OCI-M1 (cell line): ENCODE measurements around the gene CHRD.
A peak's percentile ranks its signal among the peaks of the same experiment; 100 is the strongest.

Experiments used
- DNase-seq: peaks from one replicate; lab custom pipeline; 2025; lab: John Stamatoyannopoulos, UW

Gene CHRD

DNA sequence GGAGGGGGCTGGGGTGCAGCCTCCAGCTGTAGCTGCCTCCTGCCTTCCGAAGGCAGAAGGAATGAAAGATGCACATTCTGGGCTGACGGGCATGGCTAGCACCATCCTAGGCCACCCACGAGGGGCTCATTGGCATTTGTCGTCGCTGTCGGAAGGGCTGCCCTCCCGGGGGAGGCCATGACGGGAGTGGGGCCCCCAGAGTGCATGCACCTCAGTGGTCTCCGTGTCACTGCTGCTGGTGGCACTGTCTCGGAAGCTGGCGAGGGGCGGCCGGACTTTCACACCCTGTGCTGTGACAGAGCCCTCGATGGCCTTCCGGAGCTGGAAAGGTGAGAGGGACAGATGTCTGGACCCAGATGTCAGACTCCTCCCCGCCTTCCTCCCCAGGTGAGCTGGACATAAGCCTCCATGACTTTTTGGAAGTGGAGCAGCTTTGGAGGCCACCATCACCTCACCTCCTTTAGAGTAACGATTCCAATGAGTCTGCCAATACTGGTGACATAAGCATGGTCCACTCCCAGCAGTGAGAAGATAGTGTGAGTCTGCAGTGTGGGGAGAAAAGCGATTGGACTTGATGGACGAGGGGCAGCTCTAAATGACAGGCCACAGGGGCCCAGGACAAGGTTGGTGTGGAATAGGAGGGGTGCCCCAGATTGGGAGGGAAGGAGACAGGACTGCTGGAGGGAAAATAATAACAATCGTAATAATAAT lies 33.2 kb upstream of the CHRD start:
- DNase-seq, result no peak

DNA sequence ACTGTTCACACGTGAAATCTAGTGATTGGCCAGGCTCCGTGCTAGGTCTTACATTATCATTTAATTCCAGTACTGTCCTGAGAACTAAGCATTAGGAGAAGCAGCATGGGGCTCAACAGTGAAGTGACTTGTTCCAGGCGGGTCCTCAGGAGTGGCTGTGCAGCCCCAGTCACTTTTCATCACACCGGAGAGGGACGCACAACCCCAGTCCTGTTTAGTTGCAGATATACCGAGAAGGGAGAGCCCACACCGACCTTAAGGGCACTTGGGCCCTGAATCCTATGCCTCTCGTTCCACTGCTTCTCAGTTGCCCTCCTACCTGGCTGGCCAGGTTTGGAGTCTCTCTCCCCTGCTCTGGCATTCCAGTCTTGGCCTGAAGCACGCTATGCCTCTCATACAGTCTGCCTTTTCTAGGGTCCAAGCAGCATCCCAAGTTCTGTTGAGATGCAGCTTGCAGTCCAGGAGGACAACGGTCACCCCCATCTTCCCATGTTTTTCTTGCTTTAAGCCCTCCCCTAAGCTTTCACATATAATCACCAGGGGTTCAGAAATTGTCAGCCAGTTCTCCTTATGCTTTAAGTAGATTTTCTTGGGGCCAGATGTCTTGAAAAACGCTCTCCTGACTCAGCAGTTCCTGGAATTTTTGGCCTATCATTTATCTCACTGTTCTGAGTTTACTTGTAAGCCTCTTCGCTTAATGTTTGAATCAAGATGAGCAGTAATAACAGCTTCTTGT lies 32.4 kb upstream of the CHRD start:
- peak; percentile 79 for DNase-seq

DNA sequence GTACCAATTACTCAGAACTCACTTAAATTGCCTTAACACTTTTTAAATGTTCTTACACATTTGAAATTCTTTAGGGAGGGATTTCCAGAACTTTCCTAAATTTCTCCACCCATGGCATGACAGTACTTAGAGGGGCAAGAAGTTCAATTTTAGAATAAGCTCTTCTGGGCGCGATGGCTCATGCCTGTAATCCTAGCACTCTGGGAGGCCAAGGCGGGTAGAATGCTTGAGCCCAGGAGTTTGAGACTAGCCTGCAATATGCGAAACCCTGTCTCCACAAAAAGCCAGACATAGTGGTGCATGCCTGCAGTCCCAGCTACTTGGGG lies 31.8 kb upstream of the CHRD start:
- DNase-seq, result no peak

DNA sequence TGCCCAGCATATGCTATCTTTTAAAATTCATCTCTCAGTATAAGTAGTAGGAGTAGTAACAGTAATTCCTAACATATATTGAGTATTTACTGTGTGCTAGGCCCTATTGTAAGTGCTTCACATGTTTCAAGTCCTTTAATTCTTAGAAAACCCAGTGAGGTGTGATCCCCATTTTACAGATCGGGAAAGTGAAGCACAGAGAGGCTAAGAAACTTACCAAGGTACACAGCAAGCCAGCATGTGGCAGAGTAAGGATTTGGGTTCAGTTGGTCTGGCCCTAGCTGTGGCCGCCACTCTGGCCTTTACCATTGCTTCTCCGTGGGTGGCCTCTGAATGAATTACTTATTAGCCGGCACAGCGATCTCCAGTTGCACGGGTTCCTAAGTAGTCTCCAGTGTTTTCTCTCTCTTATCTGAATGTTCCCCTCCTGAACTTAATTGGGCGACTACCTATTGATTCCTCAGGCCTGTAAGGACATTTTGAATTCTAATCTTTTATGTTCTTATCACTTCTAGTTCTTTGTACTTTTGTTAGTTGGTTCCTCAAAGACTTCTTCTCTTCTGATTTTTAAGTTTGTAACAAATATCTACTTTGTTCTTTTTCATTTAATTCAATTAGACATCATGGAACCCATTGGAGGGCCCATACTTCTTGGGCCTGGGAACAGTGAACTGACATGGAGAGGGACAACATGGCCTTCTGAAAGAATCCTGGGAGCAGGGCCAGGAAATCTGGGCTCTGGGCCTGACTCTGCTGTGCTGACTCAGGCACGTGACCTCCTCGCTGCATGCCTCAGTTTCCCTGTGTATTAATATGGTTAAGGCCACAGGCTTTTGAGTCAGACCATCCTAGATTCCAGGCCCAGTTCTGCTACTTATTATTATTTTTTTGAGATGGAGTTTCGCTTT lies 30.0 kb upstream of the CHRD start:
- no peak for DNase-seq

DNA sequence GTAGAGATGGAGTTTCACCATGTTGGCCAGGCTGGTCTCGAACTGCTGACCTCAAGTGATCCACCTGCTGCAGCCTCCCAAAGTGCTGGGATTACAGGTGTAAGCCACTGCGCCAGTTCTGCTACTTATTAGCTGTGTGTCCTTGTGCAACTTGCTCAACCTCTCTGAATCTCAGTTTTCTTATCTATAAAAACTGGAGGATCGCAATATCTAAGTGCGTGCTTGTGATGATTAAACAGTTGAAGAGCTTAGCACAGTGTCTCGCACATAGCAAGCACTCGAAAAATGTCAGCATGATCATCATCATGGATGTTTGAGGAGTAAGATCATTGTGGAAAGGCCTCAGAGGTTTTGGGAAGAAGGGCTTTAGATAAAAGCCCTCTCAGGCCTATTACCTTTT lies 29.2 kb upstream of the CHRD start:
- DNase-seq, result no peak

DNA sequence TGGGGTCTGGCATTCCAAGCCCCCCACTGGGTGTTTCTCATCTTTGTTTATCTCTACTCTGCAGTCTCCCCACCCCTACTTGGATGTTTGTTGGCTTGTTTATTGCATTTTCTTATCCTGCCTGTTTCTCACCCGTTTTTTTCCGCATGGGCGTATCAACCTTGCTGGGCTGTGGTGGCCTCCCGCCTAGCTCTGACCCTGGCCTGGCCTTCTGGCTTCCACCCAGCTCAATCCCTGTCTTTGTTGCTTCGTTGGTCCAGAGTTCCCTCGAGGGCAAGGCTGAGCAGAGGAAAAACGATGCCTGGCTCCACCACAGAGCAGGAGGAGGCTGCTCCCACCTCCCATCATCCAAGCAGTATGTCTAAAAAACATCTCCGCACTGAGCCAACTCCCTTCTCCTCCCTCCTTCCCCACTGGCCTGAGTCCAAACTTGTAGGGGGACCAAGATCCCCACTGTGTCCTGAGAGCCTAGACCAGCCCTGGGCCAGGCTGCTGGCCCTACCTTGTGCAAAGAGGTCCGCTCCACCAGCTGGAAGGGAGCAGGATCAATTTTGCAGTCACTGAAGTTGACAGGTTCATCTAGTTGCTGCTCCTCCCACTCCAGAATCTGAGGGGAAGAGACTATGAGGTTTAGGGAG lies 28.2 kb upstream of the CHRD start:
- no peak for DNase-seq

DNA sequence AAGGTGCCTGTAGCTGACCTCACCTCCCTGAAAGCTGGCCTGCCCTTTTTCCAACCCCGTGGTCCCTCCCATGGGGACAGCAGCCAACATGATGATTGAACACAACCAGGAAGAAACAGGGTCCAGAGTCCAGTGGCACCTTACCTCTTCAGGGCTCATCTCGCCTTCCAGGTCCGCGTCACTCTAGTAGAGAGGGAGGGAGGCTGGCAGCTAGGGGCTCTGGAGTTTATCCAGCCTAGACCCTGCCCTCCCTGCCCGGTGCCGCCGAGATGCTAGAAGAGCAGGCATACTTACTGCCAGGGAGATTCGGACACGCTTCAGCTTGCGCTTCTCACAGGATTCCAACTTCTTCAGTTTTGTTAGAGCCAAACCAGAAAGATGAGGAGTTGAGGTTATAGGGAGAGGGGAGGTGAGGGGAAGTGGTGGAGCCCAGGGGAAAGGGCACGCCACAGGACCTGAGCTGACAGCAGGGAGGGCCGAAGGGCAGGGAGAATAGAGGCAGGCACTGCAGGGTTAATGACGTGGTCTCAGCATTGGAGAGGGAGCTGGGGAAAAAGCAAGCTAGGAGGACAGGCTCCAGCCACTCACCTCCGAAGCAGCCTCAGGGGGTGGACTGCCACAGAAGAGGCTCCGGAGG lies 27.6 kb upstream of the CHRD start:
- DNase-seq, result no peak

DNA sequence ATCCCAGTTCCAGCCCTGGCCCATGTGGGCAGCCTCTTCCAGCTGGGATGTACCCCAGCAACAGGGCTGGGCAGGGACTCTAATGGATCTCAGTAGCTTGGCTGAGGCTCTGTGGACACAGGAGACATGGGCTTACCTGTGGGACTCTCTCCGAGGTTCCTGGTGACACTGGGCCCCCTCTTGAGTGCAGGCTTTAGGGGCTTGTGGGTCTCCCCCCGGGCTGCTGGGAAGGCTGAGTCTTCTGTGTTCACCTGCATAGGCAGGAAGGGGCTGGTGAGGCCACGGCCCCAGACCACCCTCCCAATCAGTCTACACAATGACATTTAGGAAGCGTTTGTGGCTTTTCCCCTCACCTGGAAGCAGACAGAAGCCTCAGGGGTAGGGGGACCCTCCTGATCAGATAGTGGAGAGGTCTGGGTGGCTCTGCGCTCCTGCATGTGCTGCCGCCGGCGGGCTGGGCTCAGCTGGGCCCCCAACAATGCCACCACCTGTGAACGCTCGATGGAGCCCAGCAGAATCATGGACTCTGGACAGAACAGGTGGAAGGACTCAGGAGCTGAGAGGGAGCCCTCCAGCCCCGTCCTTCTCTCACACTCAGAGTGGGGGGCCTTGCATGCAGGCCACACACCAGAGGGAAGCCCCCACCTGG lies 26.8 kb upstream of the CHRD start:
- no peak for DNase-seq

DNA sequence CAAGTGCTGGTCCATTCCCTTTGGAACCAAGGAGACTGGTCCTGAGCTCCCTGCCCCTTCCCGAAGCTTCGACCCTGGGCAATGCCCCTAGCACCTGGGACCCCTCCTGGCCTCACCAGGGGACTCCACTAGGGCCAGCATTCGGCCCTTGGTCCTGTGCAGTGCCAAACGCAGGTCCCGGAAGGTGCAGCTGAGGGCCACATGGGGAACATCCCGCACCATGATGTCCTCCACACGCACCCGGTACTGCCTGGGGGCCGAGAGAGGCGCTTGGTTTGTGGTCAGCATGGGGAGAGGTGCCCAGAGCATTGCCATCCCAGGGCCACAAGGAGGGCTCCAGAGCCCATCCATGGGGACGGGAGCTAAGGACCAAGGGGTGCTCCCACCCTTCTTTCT lies 26.3 kb upstream of the CHRD start:
- DNase-seq, result no peak

DNA sequence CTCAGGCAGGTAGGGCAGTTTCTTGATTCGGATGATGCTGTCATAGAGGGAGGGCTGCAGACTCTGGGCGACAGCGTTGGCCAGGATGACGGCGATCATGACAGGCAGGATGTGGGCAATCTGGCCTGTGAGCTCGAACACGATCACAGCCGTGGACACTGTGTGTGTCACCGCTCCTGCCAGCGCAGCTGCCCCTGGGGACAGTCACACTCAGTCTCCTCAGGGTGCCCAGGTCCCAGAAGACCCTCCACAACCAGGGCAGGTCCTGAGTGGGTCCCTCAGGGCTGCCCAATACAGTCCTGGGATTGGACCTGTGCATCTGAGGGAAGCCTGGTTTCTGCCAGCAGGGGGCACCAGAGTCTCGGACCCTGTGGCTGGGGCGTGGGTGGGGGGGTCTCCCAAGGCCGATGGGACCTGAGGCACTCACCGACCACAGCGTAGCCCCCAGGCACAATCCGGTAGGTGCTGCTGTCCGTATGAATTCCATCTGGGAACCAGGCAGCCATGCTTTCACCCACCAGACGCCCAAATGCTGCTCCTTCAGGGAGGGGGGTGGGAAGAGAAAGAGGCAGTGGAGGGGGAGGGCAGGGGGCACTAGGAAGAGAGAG lies 25.6 kb upstream of the CHRD start:
- peak; percentile 58 for DNase-seq

DNA sequence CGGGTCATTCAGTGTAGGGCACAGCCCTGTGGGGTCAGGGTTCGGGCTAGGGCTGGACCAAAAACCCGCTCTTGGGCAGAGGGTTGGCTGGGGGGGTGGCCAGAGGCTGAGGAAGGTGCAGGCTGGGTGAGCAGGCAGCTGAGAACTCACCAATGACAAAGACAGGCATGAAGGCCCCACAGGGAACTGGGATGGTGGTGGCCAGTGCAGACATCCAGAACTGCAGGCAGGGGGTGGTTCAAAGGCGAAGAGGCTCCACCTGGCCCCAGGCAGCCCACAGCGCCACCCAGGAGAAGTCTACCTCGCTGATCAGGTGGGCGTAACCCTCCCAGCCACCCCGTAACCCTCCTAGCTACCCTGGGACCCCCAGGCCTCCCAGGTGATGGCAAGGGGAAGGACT lies 25.1 kb upstream of the CHRD start:
- DNase-seq, result no peak

DNA sequence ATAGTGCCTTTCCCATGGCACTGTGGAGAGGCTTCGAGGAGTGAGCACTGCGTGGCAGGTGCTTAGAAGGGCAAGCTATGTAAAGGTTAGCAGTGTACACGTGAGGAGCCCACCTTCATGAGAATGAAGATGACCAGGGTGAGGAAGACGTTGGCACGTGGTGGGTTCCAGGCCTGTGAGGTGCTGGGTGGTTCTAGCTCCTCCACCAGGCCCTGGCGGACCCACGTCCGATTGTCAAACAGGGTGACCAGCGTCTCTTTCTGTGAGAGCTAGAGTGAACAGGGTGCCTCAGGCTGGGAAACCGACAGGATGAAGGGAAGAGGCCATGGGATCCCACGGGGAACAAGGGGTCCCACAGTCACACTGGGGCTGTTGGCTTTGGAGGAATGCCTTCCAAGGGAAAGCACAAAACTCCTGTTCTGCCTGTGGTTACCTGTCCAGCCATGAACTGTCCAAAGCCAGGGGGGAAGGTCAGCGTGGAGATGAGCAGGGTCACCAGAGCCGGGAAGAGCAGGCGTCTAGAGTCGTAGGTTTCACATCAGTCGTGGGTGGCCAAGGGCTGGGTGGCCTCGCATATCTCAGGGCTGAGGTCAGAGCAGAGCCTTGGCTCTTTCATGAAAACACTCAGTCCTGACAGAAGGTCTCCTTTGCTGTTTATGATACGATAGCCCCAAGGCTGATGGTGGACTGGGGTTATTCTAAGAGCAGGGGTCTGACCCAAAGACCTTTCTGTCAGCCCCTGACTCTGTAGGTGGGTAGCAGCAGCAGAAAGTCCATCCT lies 24.4 kb upstream of the CHRD start:
- DNase-seq, result no peak

DNA sequence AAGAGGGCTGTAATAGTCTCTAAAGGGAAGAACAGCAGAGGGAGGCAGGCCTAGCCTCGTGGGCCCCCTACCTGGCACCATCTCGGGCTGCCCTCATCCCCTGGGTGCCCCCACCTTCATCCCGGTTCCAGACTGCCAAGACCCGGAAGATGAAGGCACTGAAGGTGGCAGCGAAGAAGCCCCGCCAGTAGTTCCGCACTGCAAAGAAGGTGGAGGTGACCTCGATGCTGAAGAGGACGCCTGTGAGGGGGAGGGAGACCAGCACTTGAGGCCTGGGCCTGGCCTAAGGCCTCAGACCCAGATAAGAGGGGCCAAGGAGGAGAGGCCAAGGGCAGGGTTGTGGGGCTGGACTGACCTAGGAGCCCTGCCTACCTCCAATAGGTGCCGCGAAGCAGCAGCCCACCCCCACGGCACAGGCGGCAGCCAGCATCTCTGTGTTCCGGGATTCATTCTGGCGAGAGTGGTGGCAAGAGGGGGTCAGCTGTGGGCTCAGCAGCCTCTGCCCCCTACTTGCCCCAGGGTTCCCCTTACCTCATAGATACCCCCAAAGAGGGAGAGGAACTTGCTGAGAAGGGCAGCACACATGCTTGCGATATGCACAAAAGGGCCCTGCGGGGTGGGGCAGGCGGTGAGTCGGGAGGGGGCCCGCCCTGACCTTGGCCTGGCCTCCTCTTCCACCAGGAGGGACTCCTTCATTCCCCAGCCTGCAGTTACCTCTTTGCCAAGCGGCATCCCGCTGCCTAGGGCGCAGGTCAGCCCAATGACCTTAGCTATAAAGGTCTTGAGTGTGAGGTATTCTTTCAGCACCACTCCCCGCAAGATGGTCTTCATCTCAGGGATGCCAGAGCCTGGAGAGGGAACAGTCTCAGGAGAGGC lies 22.4 kb upstream of the CHRD start:
- DNase-seq, result no peak

DNA sequence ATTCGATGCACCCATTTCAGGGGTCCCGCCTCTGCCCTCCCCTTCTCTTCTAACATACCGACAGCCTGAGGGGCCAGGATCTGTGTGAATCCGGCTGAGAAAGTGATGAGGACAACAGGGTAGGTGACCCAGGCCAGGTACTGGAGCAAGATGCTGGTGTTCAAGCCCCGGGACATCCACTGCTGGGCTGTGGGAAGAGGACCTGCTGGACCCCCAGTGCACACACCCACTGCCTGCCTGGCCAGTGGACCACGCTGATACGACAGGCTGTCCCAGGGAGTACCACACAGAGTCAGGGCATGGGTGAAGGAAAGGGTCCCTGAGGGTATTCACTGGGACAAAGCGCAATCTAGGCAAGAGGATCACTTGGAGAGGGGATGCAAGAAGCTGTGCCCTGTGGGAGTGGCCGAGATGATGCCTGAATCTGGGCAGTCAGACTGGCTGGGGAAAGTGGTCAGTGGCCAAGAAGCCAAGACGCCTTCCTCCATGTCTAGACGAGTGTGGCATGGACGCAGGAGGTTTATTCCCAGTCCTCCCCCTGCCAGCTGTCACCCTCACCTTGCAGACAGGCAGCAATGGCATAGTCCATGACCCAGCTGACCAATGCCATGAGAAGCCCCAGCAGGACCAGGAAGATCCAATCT lies 21.6 kb upstream of the CHRD start:
- DNase-seq, result no peak

DNA sequence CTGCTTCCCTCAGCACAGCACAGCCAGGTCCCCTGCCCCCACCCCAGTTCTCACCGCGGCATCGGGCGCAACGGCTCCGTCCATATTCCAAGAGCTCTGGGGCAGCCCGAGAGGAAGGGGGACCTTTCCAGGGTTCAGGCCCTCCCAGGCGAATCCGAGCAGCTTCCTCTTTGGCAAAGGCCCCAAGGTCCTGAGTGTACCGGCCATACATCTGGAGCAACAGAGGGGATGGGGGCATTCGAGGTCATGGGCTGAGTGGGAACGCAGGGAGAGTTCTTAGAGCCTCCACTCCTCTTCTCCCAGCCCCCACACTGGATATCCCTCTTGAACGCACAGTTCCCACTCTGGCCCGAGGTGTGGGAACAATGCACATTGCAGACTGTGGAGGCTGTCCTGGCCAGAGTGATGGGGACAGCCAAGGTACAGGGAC lies 20.9 kb upstream of the CHRD start:
- no peak for DNase-seq

DNA sequence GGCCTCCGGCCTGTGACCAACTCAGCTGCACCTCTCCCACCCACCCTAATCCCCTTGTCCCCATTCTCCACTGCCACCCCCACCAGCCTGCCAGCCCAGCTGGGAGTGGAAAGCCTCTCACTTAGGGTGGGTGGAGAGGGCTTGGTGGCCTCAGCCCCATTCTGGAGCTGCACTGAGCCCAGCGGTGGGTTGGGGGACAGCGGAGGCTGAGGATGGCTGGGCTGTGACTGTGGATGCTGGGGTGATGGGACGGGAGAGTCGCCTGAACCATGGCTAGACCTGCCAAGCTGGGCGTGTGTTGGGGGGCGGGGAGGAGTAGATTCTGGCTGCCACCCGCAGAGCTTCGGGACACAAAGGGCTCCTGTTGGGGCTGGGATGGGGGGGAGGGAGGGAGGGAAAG lies 20.2 kb upstream of the CHRD start:
- no peak for DNase-seq

DNA sequence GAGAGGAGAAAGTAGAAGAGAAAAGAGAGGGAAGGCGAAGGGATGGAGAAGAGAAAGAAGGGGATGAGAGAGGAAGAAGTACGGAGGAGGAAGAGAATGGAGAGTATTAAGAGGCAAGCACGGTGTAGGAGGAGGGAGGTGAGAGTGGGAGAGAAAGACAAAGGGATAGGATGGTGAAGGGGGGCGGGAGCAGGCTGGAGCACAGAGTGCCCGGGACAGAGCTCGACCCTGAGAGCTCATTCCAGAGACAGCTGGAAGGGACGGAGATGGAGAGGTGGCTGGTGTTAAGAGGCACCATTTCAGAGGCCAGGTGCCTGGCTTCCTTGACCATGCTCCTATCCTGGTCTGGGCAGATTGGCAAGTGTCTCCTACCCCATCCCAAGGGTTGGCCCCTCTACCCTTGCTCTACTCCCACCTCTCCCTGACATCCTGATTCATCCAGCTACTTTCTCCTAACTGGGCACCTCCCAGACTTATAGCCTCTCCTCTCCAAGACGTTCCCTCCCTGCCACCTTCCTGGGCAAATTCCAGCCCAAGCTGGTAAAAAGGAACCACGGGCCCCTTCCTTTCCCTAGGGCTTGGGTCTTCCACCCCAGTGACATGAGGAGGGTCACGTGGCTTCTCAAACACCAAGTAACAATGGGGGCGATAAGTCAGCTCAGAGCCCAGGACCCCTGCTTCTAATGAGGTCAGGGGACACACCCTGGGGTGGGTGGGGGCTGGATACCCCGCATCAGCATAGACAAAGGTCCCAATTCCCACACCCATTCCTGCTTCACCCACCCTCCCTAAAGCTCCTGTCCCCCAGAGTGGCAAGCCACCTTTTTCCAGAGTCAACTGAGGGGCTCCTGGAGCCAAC lies 19.6 kb upstream of the CHRD start:
- no peak for DNase-seq
